ENCODE results near the gene FLT1.

DNA sequence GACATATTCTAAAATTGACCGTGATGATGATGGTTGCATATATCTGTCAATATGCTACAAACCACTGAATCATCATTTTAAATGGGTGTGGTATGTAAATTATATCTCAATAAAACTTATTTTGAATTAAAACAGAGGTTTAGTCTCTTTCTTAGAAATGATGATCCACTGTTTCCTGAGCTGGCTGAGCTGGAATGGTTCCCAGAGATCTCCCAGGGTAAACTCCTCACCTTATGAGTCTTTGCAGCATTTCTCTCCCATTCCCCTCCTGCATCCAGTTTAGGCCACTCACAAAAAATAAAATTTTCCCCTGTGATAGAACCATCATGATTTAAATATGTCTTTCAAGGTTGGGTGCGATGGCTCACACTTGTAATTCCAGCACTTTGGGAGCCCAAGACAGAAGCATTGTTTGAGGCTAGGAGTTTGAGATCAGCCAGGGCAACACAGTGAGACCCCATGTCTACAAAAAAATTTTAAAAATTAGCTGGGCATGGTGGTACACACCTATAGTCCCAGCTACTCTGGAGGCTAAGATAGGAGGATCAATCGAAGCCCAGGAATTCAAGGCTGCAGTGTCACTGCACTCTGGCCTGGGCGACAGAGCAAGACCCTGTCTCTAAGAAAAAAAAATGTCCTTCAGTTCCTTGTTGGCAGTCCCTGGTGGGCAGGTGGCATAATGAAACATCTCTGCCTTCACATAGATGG lies 46.1 kb downstream of the FLT1 start:
- TF ChIP-seq, protein P1, sequence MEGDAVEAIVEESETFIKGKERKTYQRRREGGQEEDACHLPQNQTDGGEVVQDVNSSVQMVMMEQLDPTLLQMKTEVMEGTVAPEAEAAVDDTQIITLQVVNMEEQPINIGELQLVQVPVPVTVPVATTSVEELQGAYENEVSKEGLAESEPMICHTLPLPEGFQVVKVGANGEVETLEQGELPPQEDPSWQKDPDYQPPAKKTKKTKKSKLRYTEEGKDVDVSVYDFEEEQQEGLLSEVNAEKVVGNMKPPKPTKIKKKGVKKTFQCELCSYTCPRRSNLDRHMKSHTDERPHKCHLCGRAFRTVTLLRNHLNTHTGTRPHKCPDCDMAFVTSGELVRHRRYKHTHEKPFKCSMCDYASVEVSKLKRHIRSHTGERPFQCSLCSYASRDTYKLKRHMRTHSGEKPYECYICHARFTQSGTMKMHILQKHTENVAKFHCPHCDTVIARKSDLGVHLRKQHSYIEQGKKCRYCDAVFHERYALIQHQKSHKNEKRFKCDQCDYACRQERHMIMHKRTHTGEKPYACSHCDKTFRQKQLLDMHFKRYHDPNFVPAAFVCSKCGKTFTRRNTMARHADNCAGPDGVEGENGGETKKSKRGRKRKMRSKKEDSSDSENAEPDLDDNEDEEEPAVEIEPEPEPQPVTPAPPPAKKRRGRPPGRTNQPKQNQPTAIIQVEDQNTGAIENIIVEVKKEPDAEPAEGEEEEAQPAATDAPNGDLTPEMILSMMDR (IDR thresholded peaks at IDR 0.05; ENCODE audit: low read length): no peak
- TF ChIP-seq EZH2 (IDR thresholded peaks at IDR 0.05; ENCODE audit: borderline replicate concordance, low read length): no peak

All from OCI-LY1 (cell line).